CD4-positive, CD25-positive, alpha-beta regulatory T cell (primary cell): ENCODE results near the gene HS3ST6. TPM values are rescaled to one million over a fixed set of nuclear protein-coding genes. Genes with fewer than 3 reads are reported as not detected.
"Not testable (repeated sequence)": the region's sequence is repeated elsewhere in the genome, so short reads cannot be mapped to it uniquely, and the experiment has no call there.

Experiments used
- ATAC-seq, 2 donors: fragments of 150-1000 bp; cut with Tn5 transposase; one replicate each; pipeline ENCODE4 v1.10.0; 2021; ENCODE audit warnings: low read depth in 2 of 2, moderate number of reproducible peaks in 2 of 2, moderate library complexity in 1 of 2
- DNase-seq, 3 donors: peaks; one replicate each; pipeline versions ENCODE4 v3.0.0 to v3.0.0-alpha.2; 2012 to 2022; ENCODE audit warnings: mixed read lengths in 1 of 3
- H3K27ac ChIP-seq: one replicate; pipeline ENCODE4 v1.7.0; 2013; ENCODE audit warnings: mild to moderate bottlenecking, low read length; ENCODE audit not compliant: insufficient read depth, poor library complexity, severe bottlenecking
- H3K27me3 ChIP-seq: one replicate; pipeline ENCODE4 v1.7.0; 2013; ENCODE audit warnings: low read length; ENCODE audit not compliant: control insufficient read depth, insufficient read depth
- H3K36me3 ChIP-seq: one replicate; pipeline ENCODE4 v1.7.0; 2013; ENCODE audit warnings: mild to moderate bottlenecking, low read length, moderate library complexity; ENCODE audit not compliant: control insufficient read depth, insufficient read depth
- H3K4me1 ChIP-seq: 2 replicates; pipeline ENCODE4 v1.7.0; 2013; ENCODE audit warnings: mild to moderate bottlenecking, low read length; ENCODE audit not compliant: insufficient read depth, control insufficient read depth, poor library complexity, severe bottlenecking
- H3K4me3 ChIP-seq: one replicate; pipeline ENCODE4 v1.7.0; 2013; ENCODE audit warnings: low read depth, mild to moderate bottlenecking, low read length, moderate library complexity
- H3K9me3 ChIP-seq, 2 experiments: 1 replicate in 1 of 2; 2 replicates in 1 of 2; pipeline ENCODE4 v1.7.0; 2013; ENCODE audit warnings: low read length in 2 of 2, mild to moderate bottlenecking in 1 of 2, moderate library complexity in 1 of 2; ENCODE audit not compliant: control insufficient read depth in 2 of 2
- H3K27ac Mint-ChIP-seq, 3 donors: one replicate each; pipeline ENCODE4 v1.8.0; 2020 to 2022; ENCODE audit warnings: mild to moderate bottlenecking in 3 of 3, mixed read lengths in 3 of 3, moderate library complexity in 2 of 3
- H3K27me3 Mint-ChIP-seq: one replicate; pipeline ENCODE4 v1.8.0; 2022; ENCODE audit warnings: mild to moderate bottlenecking, mixed read lengths
- H3K36me3 Mint-ChIP-seq: one replicate; pipeline ENCODE4 v1.8.0; 2020; ENCODE audit warnings: mixed read lengths
- H3K4me1 Mint-ChIP-seq, 4 donors: one replicate each; pipeline ENCODE4 v1.8.0; 2020 to 2022; ENCODE audit warnings: mixed read lengths in 4 of 4, mild to moderate bottlenecking in 1 of 4
- H3K4me3 Mint-ChIP-seq, 4 donors: one replicate each; pipeline ENCODE4 v1.8.0; 2020 to 2022; ENCODE audit warnings: mild to moderate bottlenecking in 4 of 4, mixed read lengths in 4 of 4, moderate library complexity in 3 of 4
- H3K9me3 Mint-ChIP-seq, 7 donors: one replicate each; pipeline ENCODE4 v1.8.0; 2020 to 2022; ENCODE audit warnings: mixed read lengths in 7 of 7, mild to moderate bottlenecking in 3 of 7, moderate library complexity in 2 of 7
- polyA plus RNA-seq, 4 donors: library from polyadenylated mRNA; unstranded; fragments of 300-500 nt; fragmentation: Illumina TruSeq; gene quantifications; one replicate each; pipeline ENCODE4 v1.2.3, GENCODE V29; 2021
- total RNA-seq: library from RNA; stranded (reverse); gene quantifications from one replicate; pipeline ENCODE4 v1.2.3, GENCODE V29; 2022

The HS3ST6 gene
- total and polyA plus RNA-seq, 5 donors from 2014 or later = not detected

GRCh38 chr16:1881172-1881571, 37.0 kb downstream of the HS3ST6 start:
- H3K27me3 ChIP-seq, H3K27ac ChIP-seq, H3K4me1 Mint-ChIP-seq, H3K4me3 ChIP-seq, H3K27ac Mint-ChIP-seq, H3K9me3 ChIP-seq, H3K4me1 ChIP-seq, ATAC-seq, H3K4me3 Mint-ChIP-seq, H3K36me3 ChIP-seq, H3K36me3 Mint-ChIP-seq, H3K9me3 Mint-ChIP-seq, DNase-seq: not testable (repeated sequence)
- peaks cover 30% of the 10 kb centered on the region for H3K27me3 Mint-ChIP-seq

- H3K27ac Mint-ChIP-seq = no peak overlapping the region
- Histone ChIP-seq H3K9me3 (no peaks in the 10 kb centered on the region), H3K27me3 (peaks cover 4% of the 10 kb centered on the region), H3K27ac (no peak overlapping the region), H3K4me1 (no peaks in the 10 kb centered on the region), H3K36me3 (no peaks in the 10 kb centered on the region), H3K4me3 (no peak overlapping the region)
- no peaks in the 10 kb centered on the region for H3K36me3 Mint-ChIP-seq
- H3K4me3 Mint-ChIP-seq = no peak overlapping the region
- no peaks in the 10 kb centered on the region for H3K4me1 Mint-ChIP-seq
- no peak for ATAC-seq
- no peak for DNase-seq
- H3K27me3 Mint-ChIP-seq = peaks cover 28% of the 10 kb centered on the region
- no peaks in the 10 kb centered on the region for H3K9me3 Mint-ChIP-seq
These were observed 38.7 kb downstream of the HS3ST6 start for GRCh38 chr16:1879477-1879876.

GRCh38 chr16:1878256-1878655, 40.0 kb downstream of the HS3ST6 start:
- peaks cover 4% of the 10 kb centered on the region for H3K27me3 ChIP-seq
- H3K4me1 Mint-ChIP-seq = no peaks in the 10 kb centered on the region
- no peaks in the 10 kb centered on the region for H3K9me3 ChIP-seq
- no peak overlapping the region for H3K27ac Mint-ChIP-seq
- H3K4me3 Mint-ChIP-seq = no peak overlapping the region
- no peak for ATAC-seq
- no peaks in the 10 kb centered on the region for H3K36me3 Mint-ChIP-seq
- peaks cover 0 to 1% (median 0%) of the 10 kb centered on the region in 7 donors for H3K9me3 Mint-ChIP-seq
- H3K4me1 ChIP-seq = no peaks in the 10 kb centered on the region
- H3K27me3 Mint-ChIP-seq = peaks cover 33% of the 10 kb centered on the region
- no peak overlapping the region for H3K4me3 ChIP-seq
- DNase-seq = no peak
- H3K27ac ChIP-seq = no peak overlapping the region
- H3K36me3 ChIP-seq = no peaks in the 10 kb centered on the region

- ATAC-seq = no peak
- Mint-ChIP-seq H3K36me3 (no peaks in the 10 kb centered on the region), H3K4me3 (no peak overlapping the region), H3K4me1 (no peaks in the 10 kb centered on the region), H3K27me3 (peaks cover 36% of the 10 kb centered on the region), H3K27ac (no peak overlapping the region), H3K9me3 (peaks cover 0 to 1% (median 0%) of the 10 kb centered on the region in 7 donors)
- H3K4me3 ChIP-seq = no peak overlapping the region
- no peaks in the 10 kb centered on the region for H3K4me1 ChIP-seq
- H3K36me3 ChIP-seq = no peaks in the 10 kb centered on the region
- no peak overlapping the region for H3K27ac ChIP-seq
- no peaks in the 10 kb centered on the region for H3K9me3 ChIP-seq
- no peak for DNase-seq
- H3K27me3 ChIP-seq = peaks cover 4% of the 10 kb centered on the region
These were observed 40.4 kb downstream of the HS3ST6 start for GRCh38 chr16:1877804-1878203.

- H3K4me3 Mint-ChIP-seq = no peak overlapping the region
- Histone ChIP-seq H3K36me3 (no peaks in the 10 kb centered on the region), H3K27me3 (peaks cover 4% of the 10 kb centered on the region), H3K4me1 (no peaks in the 10 kb centered on the region), H3K27ac (no peak overlapping the region), H3K9me3 (no peaks in the 10 kb centered on the region), H3K4me3 (no peak overlapping the region)
- peaks cover 0 to 5% (median 0%) of the 10 kb centered on the region in 4 donors for H3K4me1 Mint-ChIP-seq
- H3K27ac Mint-ChIP-seq = no peak overlapping the region
- no peaks in the 10 kb centered on the region for H3K36me3 Mint-ChIP-seq
- DNase-seq (no peak), ATAC-seq (no peak)
- peaks cover 41% of the 10 kb centered on the region for H3K27me3 Mint-ChIP-seq
- H3K9me3 Mint-ChIP-seq = peaks cover 0 to 3% (median 0%) of the 10 kb centered on the region in 7 donors
These were observed 41.1 kb downstream of the HS3ST6 start for GRCh38 chr16:1877089-1877488.

GRCh38 chr16:1876468-1876867, 41.7 kb downstream of the HS3ST6 start:
- Histone ChIP-seq H3K36me3 (no peaks in the 10 kb centered on the region), H3K4me1 (no peaks in the 10 kb centered on the region), H3K4me3 (no peak overlapping the region), H3K9me3 (no peaks in the 10 kb centered on the region), H3K27me3 (peaks cover 4% of the 10 kb centered on the region), H3K27ac (no peak overlapping the region)
- Mint-ChIP-seq H3K4me1 (peaks cover 0 to 5% (median 0%) of the 10 kb centered on the region in 4 donors), H3K4me3 (no peak overlapping the region), H3K9me3 (peaks cover 0 to 3% (median 0%) of the 10 kb centered on the region in 7 donors), H3K27ac (no peak overlapping the region), H3K27me3 (peaks cover 43% of the 10 kb centered on the region), H3K36me3 (no peaks in the 10 kb centered on the region)
- no peak for ATAC-seq
- peak in 1 of 3 donors; percentile 28 for DNase-seq

GRCh38 chr16:1876066-1876465, 42.1 kb downstream of the HS3ST6 start:
- not testable (repeated sequence) for H3K27ac Mint-ChIP-seq, H3K4me1 Mint-ChIP-seq, H3K27me3 ChIP-seq, H3K4me1 ChIP-seq, H3K9me3 Mint-ChIP-seq, H3K4me3 ChIP-seq, DNase-seq, H3K9me3 ChIP-seq, ATAC-seq, H3K36me3 Mint-ChIP-seq, H3K36me3 ChIP-seq, H3K4me3 Mint-ChIP-seq, H3K27ac ChIP-seq
- H3K27me3 Mint-ChIP-seq = peaks cover 43% of the 10 kb centered on the region

- H3K9me3 ChIP-seq = no peaks in the 10 kb centered on the region
- Mint-ChIP-seq H3K27me3 (peaks cover 49% of the 10 kb centered on the region), H3K4me3 (no peak overlapping the region), H3K4me1 (peaks cover 0 to 5% (median 0%) of the 10 kb centered on the region in 4 donors), H3K36me3 (no peaks in the 10 kb centered on the region), H3K27ac (no peak overlapping the region), H3K9me3 (peaks cover 0 to 3% (median 0%) of the 10 kb centered on the region in 7 donors)
- H3K27me3 ChIP-seq = peaks cover 4% of the 10 kb centered on the region
- H3K4me1 ChIP-seq = no peaks in the 10 kb centered on the region
- H3K36me3 ChIP-seq = no peaks in the 10 kb centered on the region
- no peak for ATAC-seq
- H3K27ac ChIP-seq = no peak overlapping the region
- no peak for DNase-seq
- no peak overlapping the region for H3K4me3 ChIP-seq
These were observed 43.4 kb downstream of the HS3ST6 start for GRCh38 chr16:1874854-1875253.
